ENCODE results near the gene TTC9.

Gene TTC9

GRCh38 chr14:70645892-70646291, 4.2 kb downstream of the TTC9 start:
- no peak for DNase-seq (ENCODE audit: low read depth)

GRCh38 chr14:70646705-70647104, 5.0 kb downstream of the TTC9 start:
- no peak for DNase-seq (ENCODE audit: low read depth)

GRCh38 chr14:70648346-70648745, 6.6 kb downstream of the TTC9 start:
- no peak for DNase-seq (ENCODE audit: low read depth)

GRCh38 chr14:70649803-70650202, 8.1 kb downstream of the TTC9 start:
- DNase-seq (ENCODE audit: low read depth) = no peak

- DNase-seq (ENCODE audit: low read depth) = no peak
Observed at GRCh38 chr14:70651522-70651921, 9.8 kb downstream of the TTC9 start.

GRCh38 chr14:70652871-70653270, 11.2 kb downstream of the TTC9 start:
- no peak for DNase-seq (ENCODE audit: low read depth)

- no peak for DNase-seq (ENCODE audit: low read depth)
Observed at GRCh38 chr14:70653662-70654061, 11.9 kb downstream of the TTC9 start.

GRCh38 chr14:70654632-70655031, 12.9 kb downstream of the TTC9 start:
- DNase-seq (ENCODE audit: low read depth) = no peak

GRCh38 chr14:70655110-70655826, 13.6 kb downstream of the TTC9 start:
- DNase-seq (ENCODE audit: low read depth) = peak; percentile 70

GRCh38 chr14:70658899-70659298, 17.2 kb downstream of the TTC9 start:
- DNase-seq (ENCODE audit: low read depth) = no peak

- DNase-seq (ENCODE audit: low read depth) = no peak
Observed at GRCh38 chr14:70660967-70661893, 19.5 kb downstream of the TTC9 start.

GRCh38 chr14:70662080-70662479, 20.4 kb downstream of the TTC9 start:
- no peak for DNase-seq (ENCODE audit: low read depth)

- no peak for DNase-seq (ENCODE audit: low read depth)
Observed at GRCh38 chr14:70662816-70663215, 21.1 kb downstream of the TTC9 start.

- DNase-seq (ENCODE audit: low read depth) = no peak
Observed at GRCh38 chr14:70663707-70664179, 22.0 kb downstream of the TTC9 start.

GRCh38 chr14:70664698-70665447, 23.2 kb downstream of the TTC9 start:
- no peak for DNase-seq (ENCODE audit: low read depth)

- DNase-seq (ENCODE audit: low read depth) = no peak
Observed at GRCh38 chr14:70665448-70666360, 24.0 kb downstream of the TTC9 start.

GRCh38 chr14:70666361-70666686, 24.6 kb downstream of the TTC9 start:
- DNase-seq (ENCODE audit: low read depth) = no peak

GRCh38 chr14:70670992-70671651, 29.4 kb downstream of the TTC9 start:
- DNase-seq (ENCODE audit: low read depth) = no peak

GRCh38 chr14:70671652-70672644, 30.2 kb downstream of the TTC9 start:
- DNase-seq (ENCODE audit: low read depth) = no peak

GRCh38 chr14:70677341-70677740, 35.6 kb downstream of the TTC9 start:
- DNase-seq (ENCODE audit: low read depth) = no peak
